PFSK-1 (cell line): ENCODE results near the gene ODAD4.

Experiments
- POLR2AphosphoS5 ChIP-seq: IDR thresholded peaks from 2 replicates; pipeline ENCODE4 v1.6.1; 2012; ENCODE audit warnings: low read depth, mild to moderate bottlenecking, control low read depth, low read length, moderate library complexity
- REST ChIP-seq, 2 experiments: IDR thresholded peaks; 2 replicates each; pipeline versions ENCODE4 v1.6.1 to v1.8.0; 2011 to 2012; ENCODE audit warnings: low read depth in 2 of 2, low read length in 2 of 2, control low read depth in 1 of 2, inconsistent platforms in 1 of 2, mild to moderate bottlenecking in 1 of 2, moderate library complexity in 1 of 2; ENCODE audit not compliant: insufficient read depth in 1 of 2
- SIN3A ChIP-seq: IDR thresholded peaks from 2 replicates; pipeline ENCODE4 v1.6.1; 2012; ENCODE audit warnings: mild to moderate bottlenecking, low read length, moderate library complexity, borderline replicate concordance; ENCODE audit not compliant: insufficient read depth

- TF ChIP-seq SIN3A (0 out of 2 replicates have a peak, but pooled peaks have one; percentile 50), POLR2AphosphoS5 (no peak), REST (IDR thresholded peaks at IDR 0.05; ENCODE audit: insufficient read depth in 1 of 2, low read depth in 2 of 2, low read length in 2 of 2) (no peak)
These were observed 12.6 kb upstream of the ODAD4 start for GRCh38 chr17:41917679-41918313.
